Ammon's horn (tissue), 1 donor: ENCODE data around the gene ITGA3.

Experiments used
- DNase-seq: peaks from one replicate; pipeline ENCODE4 v3.0.0-alpha.2; 2016; ENCODE audit warnings: low spot score

ITGA3 gene

GRCh38 chr17:50071692-50072091 is 15.8 kb downstream of the ITGA3 start:
- DNase-seq = no peak

GRCh38 chr17:50072130-50072529 is 16.2 kb downstream of the ITGA3 start:
- DNase-seq = no peak

- no peak for DNase-seq
Observed at GRCh38 chr17:50072925-50073324, 17.0 kb downstream of the ITGA3 start.

GRCh38 chr17:50074227-50074626 is 18.3 kb downstream of the ITGA3 start:
- DNase-seq = no peak

GRCh38 chr17:50075446-50076032 is 19.6 kb downstream of the ITGA3 start:
- no peak for DNase-seq

- no peak for DNase-seq
Observed at GRCh38 chr17:50076221-50076590, 20.3 kb downstream of the ITGA3 start.

GRCh38 chr17:50076591-50077235 is 20.8 kb downstream of the ITGA3 start:
- DNase-seq = no peak

- no peak for DNase-seq
Observed at GRCh38 chr17:50078430-50078829, 22.5 kb downstream of the ITGA3 start.

- DNase-seq = no peak
Observed at GRCh38 chr17:50079334-50080095, 23.6 kb downstream of the ITGA3 start.

- DNase-seq = no peak
Observed at GRCh38 chr17:50080096-50080480, 24.2 kb downstream of the ITGA3 start.

- DNase-seq = no peak
Observed at GRCh38 chr17:50080827-50081226, 24.9 kb downstream of the ITGA3 start.

- no peak for DNase-seq
Observed at GRCh38 chr17:50081757-50082156, 25.8 kb downstream of the ITGA3 start.

GRCh38 chr17:50087246-50087911 is 31.5 kb downstream of the ITGA3 start:
- DNase-seq = peak; percentile 54

- no peak for DNase-seq
Observed at GRCh38 chr17:50087912-50088405, 32.0 kb downstream of the ITGA3 start.

- no peak for DNase-seq
Observed at GRCh38 chr17:50088952-50089825, 33.3 kb downstream of the ITGA3 start.

- DNase-seq = no peak
Observed at GRCh38 chr17:50090071-50090470, 34.2 kb downstream of the ITGA3 start.

- no peak for DNase-seq
Observed at GRCh38 chr17:50090971-50091917, 35.3 kb downstream of the ITGA3 start.

- DNase-seq = no peak
Observed at GRCh38 chr17:50091918-50092285, 36.0 kb downstream of the ITGA3 start.

- DNase-seq = no peak
Observed at GRCh38 chr17:50093246-50093645, 37.3 kb downstream of the ITGA3 start.

GRCh38 chr17:50093807-50094206 is 37.9 kb downstream of the ITGA3 start:
- no peak for DNase-seq
